GM21737 (cell line): ENCODE measurements around the gene GLIS1.

ENCODE experiments used
- ATAC-seq: cut with Tn5 transposase; IDR thresholded peaks from one replicate; pipeline ENCODE4 v1.9.1; 2021; ENCODE audit warnings: mild to moderate bottlenecking, moderate library complexity; ENCODE audit not compliant: unreplicated experiment

GLIS1 gene

DNA sequence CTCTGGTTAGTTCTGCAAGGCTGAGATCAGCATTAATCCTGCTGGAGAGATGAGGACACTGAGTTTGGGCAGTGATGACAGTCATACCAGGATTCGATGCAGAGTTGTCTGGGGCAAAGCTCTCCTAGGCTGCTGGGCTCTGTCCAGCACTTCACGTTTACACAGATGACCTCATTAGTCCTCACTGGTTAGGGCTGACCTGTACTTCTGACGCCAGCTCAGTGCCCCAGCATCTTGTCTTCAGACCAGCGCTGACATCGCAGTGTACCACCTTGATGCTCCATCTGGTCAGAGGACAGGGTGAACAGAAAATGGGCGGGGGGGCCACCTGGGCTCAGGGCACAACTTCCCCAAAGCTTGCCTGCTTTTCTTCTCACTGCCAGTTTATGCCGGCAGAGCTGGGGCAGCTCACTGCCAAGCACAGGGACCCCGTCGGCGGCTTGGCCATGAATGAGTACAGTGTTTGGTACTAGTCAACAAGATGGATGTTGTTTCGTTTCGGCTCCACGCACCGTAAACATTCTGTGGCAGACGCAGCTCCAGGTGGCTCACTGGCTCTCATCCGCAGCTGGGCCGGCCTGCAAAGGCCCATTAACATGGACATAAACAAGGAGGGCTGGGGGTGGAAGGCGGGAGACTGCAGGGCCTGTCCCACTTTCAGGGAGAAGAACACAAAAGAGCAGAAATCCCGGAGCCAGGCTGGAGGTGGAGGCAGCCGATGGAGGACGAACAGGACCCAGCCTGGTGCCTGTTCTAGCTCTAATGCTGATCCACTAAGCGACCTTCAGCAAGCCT, 118.7 kb downstream of the GLIS1 start:
- ATAC-seq: no peak

DNA sequence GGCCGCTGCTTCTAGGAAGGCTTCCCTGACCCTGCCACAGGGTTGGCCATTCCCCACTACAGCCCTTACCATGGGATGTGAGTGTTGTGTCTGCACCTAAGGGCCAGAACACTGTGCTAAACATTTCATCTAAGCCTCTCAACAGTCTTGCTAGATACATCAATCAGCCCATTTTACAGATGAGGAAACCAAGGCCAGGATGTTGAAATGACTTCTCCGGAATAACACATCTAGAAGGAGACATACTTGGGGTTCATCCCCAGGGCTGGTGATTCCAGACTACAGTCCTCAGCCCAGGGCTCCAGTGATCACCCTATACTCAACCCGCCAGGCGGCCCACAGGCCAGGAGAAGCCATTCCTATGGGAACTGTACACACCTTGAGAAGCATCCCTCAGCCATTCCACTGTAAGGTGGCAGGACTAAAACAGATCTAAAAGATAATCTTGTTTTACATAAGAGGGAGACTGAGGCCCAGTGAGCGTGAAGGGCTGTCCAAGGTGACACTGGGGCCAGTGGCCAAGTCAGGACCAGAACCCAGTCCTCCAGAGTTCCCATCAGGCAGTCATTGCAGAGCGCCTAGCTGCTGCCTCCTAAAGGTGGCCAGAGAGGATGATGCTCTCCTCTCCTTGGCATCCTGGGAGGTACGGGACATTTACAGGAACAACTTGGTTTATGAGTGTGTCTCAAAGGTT, 119.5 kb downstream of the GLIS1 start:
- ATAC-seq: no peak

- no peak for ATAC-seq
These were observed 120.2 kb downstream of the GLIS1 start for GRCh38 chr1:53618500-53619366.

DNA sequence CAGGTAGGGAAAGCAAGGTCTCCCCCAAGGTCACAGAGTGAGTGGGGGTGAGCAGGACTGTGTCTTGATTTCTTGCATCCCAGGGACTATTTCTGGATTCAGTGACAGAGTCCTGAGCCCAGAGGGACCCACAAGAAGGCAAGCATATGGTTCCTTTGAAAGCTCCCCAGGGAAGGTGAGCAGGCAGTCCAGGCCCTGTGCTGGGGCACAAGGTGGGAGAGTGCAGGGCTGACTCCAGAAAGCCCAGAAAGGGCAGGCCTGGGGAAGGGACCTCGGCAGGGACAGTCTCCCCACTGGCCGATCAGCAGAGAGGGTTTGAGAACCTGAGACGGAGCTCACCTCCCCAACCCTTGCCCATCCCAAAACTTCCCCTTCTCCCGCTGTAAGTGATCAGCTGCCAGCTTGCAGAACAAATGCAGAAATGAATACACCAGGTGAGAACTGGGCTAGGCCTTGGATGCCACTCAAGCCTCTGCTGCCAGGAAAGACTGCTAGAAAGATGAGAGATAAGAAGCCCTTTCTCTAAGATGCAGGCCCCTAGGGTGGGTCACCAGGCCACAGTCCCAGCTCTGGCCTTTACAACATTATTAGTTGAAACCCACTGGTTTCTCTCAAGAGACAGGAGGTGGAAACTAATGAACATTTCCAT, 121.0 kb downstream of the GLIS1 start:
- ATAC-seq: no peak

GRCh38 chr1:53617382-53617781, 121.6 kb downstream of the GLIS1 start:
- ATAC-seq: no peak

DNA sequence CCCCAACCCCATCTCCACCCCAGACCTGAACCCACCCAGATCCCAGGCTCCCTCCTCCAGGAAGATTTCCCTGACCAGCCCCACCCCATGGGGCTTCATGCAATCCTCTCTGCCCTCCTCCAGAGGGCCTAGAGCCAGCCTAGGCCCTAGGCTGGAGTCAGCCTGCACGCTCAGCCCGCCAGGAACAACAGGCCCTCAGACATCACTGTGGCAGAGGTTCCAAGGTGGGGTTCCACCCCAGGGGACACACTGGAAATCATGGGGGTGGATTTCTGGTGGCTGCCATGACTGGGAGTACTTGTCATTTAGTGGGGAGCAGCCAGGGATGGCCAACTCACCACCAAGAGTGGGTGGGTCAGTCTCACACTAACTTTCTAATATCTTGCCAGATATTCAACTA, 122.0 kb downstream of the GLIS1 start:
- ATAC-seq: no peak

GRCh38 chr1:53616511-53616910, 122.5 kb downstream of the GLIS1 start:
- no peak for ATAC-seq

GRCh38 chr1:53615101-53615500, 123.9 kb downstream of the GLIS1 start:
- no peak for ATAC-seq

- ATAC-seq: no peak
These were observed 124.5 kb downstream of the GLIS1 start for GRCh38 chr1:53614231-53615021.

- no peak for ATAC-seq
These were observed 130.3 kb downstream of the GLIS1 start for GRCh38 chr1:53608676-53609075.

- no peak for ATAC-seq
These were observed 130.9 kb downstream of the GLIS1 start for GRCh38 chr1:53608071-53608470.

- ATAC-seq: no peak
These were observed 132.3 kb downstream of the GLIS1 start for GRCh38 chr1:53606651-53607051.

GRCh38 chr1:53606197-53606596, 132.8 kb downstream of the GLIS1 start:
- no peak for ATAC-seq

DNA sequence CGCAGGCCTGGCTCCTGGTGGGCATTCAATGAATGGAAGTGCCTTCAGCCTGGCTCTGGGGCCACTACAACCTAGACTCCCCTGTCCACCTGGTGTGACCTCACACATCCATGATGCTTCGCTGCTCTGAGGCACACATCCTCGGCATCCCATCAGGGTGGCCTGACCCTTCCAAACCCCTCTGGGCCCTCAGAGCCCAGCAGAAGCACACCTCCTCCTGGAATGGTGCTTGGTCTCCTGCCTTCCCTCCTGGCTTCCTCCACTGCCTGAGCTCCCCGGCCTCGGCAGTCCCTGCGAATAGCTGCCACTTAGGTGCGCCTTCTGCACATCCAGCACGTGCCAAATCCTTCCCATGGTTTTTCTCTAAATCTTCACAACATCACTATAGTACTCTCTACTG, 133.8 kb downstream of the GLIS1 start:
- no peak for ATAC-seq

DNA sequence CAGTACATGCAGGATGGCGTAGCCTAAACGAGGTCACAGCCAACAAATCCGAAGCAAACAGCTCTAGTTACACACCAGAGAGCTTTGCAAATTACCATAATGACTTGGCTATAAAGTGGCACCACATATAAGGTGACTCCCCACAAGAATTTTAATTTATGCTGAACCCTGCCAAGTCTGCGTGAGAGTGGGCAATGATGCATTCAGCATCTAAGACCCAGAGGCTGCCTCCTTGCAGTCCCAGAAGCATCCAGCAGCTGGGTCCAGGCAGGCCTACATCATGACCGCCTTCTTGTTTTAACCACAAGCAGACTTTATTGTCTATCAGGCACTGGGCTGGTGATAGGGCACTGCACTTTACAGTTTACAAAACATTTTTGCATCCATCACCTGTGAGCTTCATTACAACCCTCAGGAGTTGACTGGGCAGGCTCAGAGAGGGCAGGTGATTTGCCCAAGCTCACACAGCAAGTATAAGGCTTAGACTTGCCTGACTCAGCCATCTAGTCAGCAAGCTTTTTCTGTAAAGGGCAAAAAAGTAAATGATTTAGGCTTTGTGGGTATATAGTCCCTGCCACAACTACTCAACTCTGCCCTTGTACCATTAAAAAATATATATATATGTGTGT, 134.6 kb downstream of the GLIS1 start:
- ATAC-seq: no peak

- no peak for ATAC-seq
These were observed 135.5 kb downstream of the GLIS1 start for GRCh38 chr1:53603431-53603830.

DNA sequence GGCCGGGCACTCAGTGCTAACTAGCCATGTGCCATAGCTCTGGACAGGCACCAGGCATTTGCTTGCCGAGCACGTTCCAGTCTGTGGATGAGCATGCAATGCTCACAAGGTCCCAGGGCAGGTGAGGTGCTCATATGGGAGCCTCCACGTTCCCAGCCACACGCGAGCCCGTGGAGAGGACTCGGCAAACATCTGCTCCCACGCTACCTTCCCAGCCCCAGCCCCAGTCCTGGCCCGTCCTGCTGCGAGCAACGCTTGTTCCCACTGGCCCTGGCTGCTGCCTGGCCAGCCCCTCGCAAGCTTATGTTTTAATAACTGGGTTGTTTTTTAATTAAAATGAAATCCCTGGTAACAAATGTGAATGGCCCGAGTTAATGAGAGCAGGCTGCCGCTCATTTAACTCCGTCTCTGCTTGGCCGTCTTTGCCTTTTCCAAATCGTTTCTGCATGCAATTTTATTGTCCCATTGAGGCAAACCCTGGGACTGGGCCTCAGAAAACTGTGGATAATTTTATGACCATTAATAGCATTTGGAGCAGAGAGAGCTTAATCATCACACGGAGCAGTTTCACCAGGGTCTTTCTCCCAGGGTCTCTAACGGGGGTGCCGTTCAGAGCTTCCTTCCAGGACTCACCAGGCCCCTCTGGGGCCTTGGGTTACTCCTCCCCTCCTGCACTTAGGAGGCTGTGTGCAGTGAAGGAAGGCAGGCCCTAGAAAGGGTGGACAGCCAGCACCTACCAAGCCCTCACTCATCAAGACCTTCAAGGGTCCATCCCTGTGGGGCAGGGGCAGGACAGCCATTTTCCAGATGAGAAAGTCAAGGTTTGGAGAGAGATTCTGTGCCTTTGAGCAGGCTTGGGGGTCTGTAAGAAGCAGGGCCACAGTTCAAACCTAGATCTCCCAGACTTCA, 136.8 kb downstream of the GLIS1 start:
- ATAC-seq: no peak

DNA sequence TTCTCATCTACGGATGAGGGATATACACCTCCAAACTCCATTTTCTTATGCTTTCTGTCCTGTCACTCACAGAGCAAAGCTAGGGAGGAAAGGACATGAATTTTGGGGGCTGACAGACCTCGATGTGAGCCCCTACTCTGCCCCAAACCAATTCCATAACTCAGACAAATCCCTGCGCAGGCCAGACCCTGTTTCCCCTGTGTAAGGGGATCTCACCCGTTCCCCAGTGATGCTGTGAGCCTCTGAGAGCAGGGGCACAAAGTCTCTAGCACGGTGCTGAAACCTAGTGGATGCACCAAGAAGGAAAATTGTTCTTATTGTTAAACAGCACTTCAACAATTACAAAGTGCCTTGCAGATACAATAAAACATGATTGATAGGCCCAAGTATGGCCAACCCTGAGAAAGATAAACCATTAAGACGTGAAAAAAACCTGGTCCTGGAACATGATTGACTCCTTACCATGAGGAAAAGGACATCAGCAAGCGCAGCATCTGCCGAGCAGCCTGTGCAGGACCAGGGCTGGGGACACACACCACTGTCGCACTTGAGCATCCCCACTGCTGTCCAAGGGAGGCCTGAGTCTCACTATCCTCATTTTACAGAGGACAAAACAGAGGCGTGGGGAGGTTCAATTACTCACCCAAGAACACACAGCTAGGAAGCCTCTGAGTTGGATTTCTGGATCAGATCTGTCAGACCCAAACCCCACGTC, 137.8 kb downstream of the GLIS1 start:
- no peak for ATAC-seq
